ENCODE data around the gene CACNA1C. TPM values are rescaled to one million over a fixed set of nuclear protein-coding genes. Genes with fewer than 3 reads are reported as not detected.

CACNA1C gene
- polyA plus RNA-seq, 1 of the 3 experiments (the other 2 are of a cell fraction), result 1.5 TPM

- Histone ChIP-seq H3K9me2 (no peaks in the 10 kb centered on the region), H3K27me3 (ENCODE audit: insufficient read depth) (no peaks in the 10 kb centered on the region), H2AFZ (ENCODE audit: low read depth) (no peak overlapping the region), H4K20me1 (ENCODE audit: insufficient read depth) (no peaks in the 10 kb centered on the region), H3K36me3 (replicated peaks in 1 of 2; ENCODE audit: control insufficient read depth in 1 of 2, insufficient read depth in 2 of 2, low read length in 1 of 2) (no peaks in the 10 kb centered on the region), H3K4me3 (ENCODE audit: low read depth in 2 of 2, low read length in 1 of 2) (no peak overlapping the region), H3K9ac (no peak overlapping the region), H3K9me3 (no peaks in the 10 kb centered on the region), H3F3A (replicated peaks; ENCODE audit: insufficient read depth) (peaks cover 6% of the 10 kb centered on the region), H3K79me2 (ENCODE audit: insufficient read depth) (no peaks in the 10 kb centered on the region), H3K4me2 (no peak overlapping the region), H3K27ac (ENCODE audit: low read depth in 2 of 2, low read length in 1 of 2) (0 out of 4 replicates have a peak overlapping the region, but pooled peaks of 1 of the 2 experiments have one; percentile 15), H3K4me1 (ENCODE audit: control insufficient read depth in 1 of 2, insufficient read depth in 2 of 2, low read depth in 1 of 2, low read length in 1 of 2) (peaks cover 3 to 4% of the 10 kb centered on the region in 2 experiments; a peak in 3 of 4 replicates)
- TF ChIP-seq, protein P1, sequence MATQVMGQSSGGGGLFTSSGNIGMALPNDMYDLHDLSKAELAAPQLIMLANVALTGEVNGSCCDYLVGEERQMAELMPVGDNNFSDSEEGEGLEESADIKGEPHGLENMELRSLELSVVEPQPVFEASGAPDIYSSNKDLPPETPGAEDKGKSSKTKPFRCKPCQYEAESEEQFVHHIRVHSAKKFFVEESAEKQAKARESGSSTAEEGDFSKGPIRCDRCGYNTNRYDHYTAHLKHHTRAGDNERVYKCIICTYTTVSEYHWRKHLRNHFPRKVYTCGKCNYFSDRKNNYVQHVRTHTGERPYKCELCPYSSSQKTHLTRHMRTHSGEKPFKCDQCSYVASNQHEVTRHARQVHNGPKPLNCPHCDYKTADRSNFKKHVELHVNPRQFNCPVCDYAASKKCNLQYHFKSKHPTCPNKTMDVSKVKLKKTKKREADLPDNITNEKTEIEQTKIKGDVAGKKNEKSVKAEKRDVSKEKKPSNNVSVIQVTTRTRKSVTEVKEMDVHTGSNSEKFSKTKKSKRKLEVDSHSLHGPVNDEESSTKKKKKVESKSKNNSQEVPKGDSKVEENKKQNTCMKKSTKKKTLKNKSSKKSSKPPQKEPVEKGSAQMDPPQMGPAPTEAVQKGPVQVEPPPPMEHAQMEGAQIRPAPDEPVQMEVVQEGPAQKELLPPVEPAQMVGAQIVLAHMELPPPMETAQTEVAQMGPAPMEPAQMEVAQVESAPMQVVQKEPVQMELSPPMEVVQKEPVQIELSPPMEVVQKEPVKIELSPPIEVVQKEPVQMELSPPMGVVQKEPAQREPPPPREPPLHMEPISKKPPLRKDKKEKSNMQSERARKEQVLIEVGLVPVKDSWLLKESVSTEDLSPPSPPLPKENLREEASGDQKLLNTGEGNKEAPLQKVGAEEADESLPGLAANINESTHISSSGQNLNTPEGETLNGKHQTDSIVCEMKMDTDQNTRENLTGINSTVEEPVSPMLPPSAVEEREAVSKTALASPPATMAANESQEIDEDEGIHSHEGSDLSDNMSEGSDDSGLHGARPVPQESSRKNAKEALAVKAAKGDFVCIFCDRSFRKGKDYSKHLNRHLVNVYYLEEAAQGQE (IDR thresholded peaks at IDR 0.05; ENCODE audit: low read depth, low read length), result no peak
- TF ChIP-seq ELF1 (IDR thresholded peaks at IDR 0.05), result no peak
- TF ChIP-seq RXRA (IDR thresholded peaks at IDR 0.05; ENCODE audit: borderline replicate concordance, low read depth), result no peak
- TF ChIP-seq FOXM1 (IDR thresholded peaks at IDR 0.05; ENCODE audit: low read depth), result no peak
- TF ChIP-seq, protein P2, sequence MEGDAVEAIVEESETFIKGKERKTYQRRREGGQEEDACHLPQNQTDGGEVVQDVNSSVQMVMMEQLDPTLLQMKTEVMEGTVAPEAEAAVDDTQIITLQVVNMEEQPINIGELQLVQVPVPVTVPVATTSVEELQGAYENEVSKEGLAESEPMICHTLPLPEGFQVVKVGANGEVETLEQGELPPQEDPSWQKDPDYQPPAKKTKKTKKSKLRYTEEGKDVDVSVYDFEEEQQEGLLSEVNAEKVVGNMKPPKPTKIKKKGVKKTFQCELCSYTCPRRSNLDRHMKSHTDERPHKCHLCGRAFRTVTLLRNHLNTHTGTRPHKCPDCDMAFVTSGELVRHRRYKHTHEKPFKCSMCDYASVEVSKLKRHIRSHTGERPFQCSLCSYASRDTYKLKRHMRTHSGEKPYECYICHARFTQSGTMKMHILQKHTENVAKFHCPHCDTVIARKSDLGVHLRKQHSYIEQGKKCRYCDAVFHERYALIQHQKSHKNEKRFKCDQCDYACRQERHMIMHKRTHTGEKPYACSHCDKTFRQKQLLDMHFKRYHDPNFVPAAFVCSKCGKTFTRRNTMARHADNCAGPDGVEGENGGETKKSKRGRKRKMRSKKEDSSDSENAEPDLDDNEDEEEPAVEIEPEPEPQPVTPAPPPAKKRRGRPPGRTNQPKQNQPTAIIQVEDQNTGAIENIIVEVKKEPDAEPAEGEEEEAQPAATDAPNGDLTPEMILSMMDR (IDR thresholded peaks at IDR 0.05), result no peak
- TF ChIP-seq RCOR1 (IDR thresholded peaks at IDR 0.05; ENCODE audit: low read length), result no peak
- no peak for TF ChIP-seq NFIC (IDR thresholded peaks at IDR 0.05; ENCODE audit: borderline replicate concordance)
- TF ChIP-seq PBX3 (IDR thresholded peaks at IDR 0.05), result no peak
- TF ChIP-seq EP300 (IDR thresholded peaks at IDR 0.05; ENCODE audit: borderline replicate concordance in 1 of 2, low read depth in 1 of 2, low read length in 1 of 2), result no peak
- no peak for TF ChIP-seq RAD21 (IDR thresholded peaks at IDR 0.05; ENCODE audit: low read length)
- TF ChIP-seq MAX (IDR thresholded peaks at IDR 0.05; ENCODE audit: low read depth), result no peak
- TF ChIP-seq FOXJ3 (CRISPR knock-in tag; IDR thresholded peaks at IDR 0.05), result no peak
- TF ChIP-seq IRF3 (IDR thresholded peaks at IDR 0.05; ENCODE audit: low read depth, low read length), result no peak
- no peak for TF ChIP-seq TCF12 (IDR thresholded peaks at IDR 0.05)
- 58% methylated on average over 6 of the region's 12 CpGs for WGBS (ENCODE audit: low lambda C conversion rate)
- ChIA-PET POLR2A (no interaction called here), CTCF (interaction anchor here (1.2 to 6.5 kb wide), 3 partner anchors 9 to 14 kb away, joined by 4 to 32 read pairs (median 4); no protein-coding TSS in a partner anchor)
- no peak for DNase-seq
These were observed 221.0 kb downstream of the CACNA1C start for GRCh38 chr12:2273751-2274150.
